K562 (cell line): ENCODE results near the gene LRP10. TPM values are rescaled to one million over a fixed set of nuclear protein-coding genes. Genes with fewer than 3 reads are reported as not detected.

Experiments used
- ARNT ChIP-seq, 2 experiments: fragments of 450-650 bp; IDR thresholded peaks; 2 replicates each; pipeline ENCODE4 v1.6.1; 2016; ENCODE audit warnings: mild to moderate bottlenecking in 1 of 2
- C11orf30 ChIP-seq: fragments of 450-650 bp; IDR thresholded peaks from 2 replicates; pipeline ENCODE4 v1.6.1; 2016; ENCODE audit warnings: low read depth, mild to moderate bottlenecking
- CBFB ChIP-seq: sonication (generic); formaldehyde crosslinking; IDR thresholded peaks from 2 replicates; pipeline ENCODE4 v1.4.0; 2020; ENCODE audit warnings: mild to moderate bottlenecking, missing genetic modification reagents
- CC2D1A ChIP-seq: fragments of 450-650 bp; IDR thresholded peaks from 2 replicates; pipeline ENCODE4 v1.6.1; 2017; ENCODE audit warnings: mild to moderate bottlenecking
- CREM ChIP-seq: IDR thresholded peaks from 2 replicates; pipeline ENCODE4 v1.6.1; 2014; ENCODE audit warnings: antibody characterized with exemption, low read depth
- FOXA1 ChIP-seq: fragments of 450-650 bp; IDR thresholded peaks from 2 replicates; pipeline ENCODE4 v1.6.1; 2016; ENCODE audit warnings: mild to moderate bottlenecking, borderline replicate concordance
- FOXP1 ChIP-seq: sonication (generic); formaldehyde crosslinking; IDR thresholded peaks from 2 replicates; pipeline ENCODE4 v1.8.0; 2022; ENCODE audit warnings: mild to moderate bottlenecking, missing genetic modification reagents
- HDAC1 ChIP-seq, 2 experiments: fragments of 450-650 bp; IDR thresholded peaks; 2 replicates each; pipeline ENCODE4 v1.6.1; 2016 to 2017; ENCODE audit warnings: inconsistent platforms in 1 of 2, mild to moderate bottlenecking in 1 of 2, moderate library complexity in 1 of 2
- HDGF ChIP-seq: fragments of 450-650 bp; IDR thresholded peaks from 2 replicates; pipeline ENCODE4 v1.6.1; 2016
- KDM1A ChIP-seq, 2 experiments: fragments of 450-650 bp; IDR thresholded peaks; 2 replicates each; pipeline ENCODE4 v1.6.1; 2016; ENCODE audit warnings: mild to moderate bottlenecking in 2 of 2
- MBD2 ChIP-seq: sonication (generic); IDR thresholded peaks from 2 replicates; pipeline ENCODE4 v1.6.1; 2016; ENCODE audit warnings: low read depth, borderline replicate concordance
- MECOM ChIP-seq: fragments of 250-450 bp; sonication (Bioruptor Pico); IDR thresholded peaks from 2 replicates; pipeline ENCODE4 v1.8.0; 2022; ENCODE audit warnings: inconsistent platforms
- NFIC ChIP-seq: fragments of 450-650 bp; IDR thresholded peaks from 2 replicates; pipeline ENCODE4 v1.6.1; 2017; ENCODE audit warnings: mild to moderate bottlenecking, inconsistent platforms
- RBFOX2 ChIP-seq: fragments of 200-400 bp; formaldehyde crosslinking; IDR thresholded peaks from 2 replicates; pipeline ENCODE4 v1.6.1; 2017; ENCODE audit warnings: low read depth, mild to moderate bottlenecking, low read length, moderate library complexity
- SMAD1 ChIP-seq: fragments of 150-350 bp; IDR thresholded peaks from 2 replicates; pipeline ENCODE4 v1.6.1; 2014; ENCODE audit warnings: low read length, low read depth; ENCODE audit not compliant: partially characterized antibody
- SMC3 ChIP-seq: conservative IDR thresholded peaks from 2 replicates; pipeline ENCODE4 v1.6.1; 2011; ENCODE audit warnings: low read depth, low read length, improper control_type of control experiment; ENCODE audit not compliant: insufficient read depth
- SP1 ChIP-seq: sonication (generic); formaldehyde crosslinking; IDR thresholded peaks from 2 replicates; pipeline ENCODE4 v1.8.1; 2022; ENCODE audit warnings: mild to moderate bottlenecking, missing genetic modification reagents
- TAF15 ChIP-seq: fragments of 200-400 bp; formaldehyde crosslinking; IDR thresholded peaks from 2 replicates; pipeline ENCODE4 v1.6.1; 2017; ENCODE audit warnings: mild to moderate bottlenecking, low read depth, low read length, moderate library complexity
- XRCC3 ChIP-seq: fragments of 450-650 bp; IDR thresholded peaks from 2 replicates; pipeline ENCODE4 v1.6.1; 2017; ENCODE audit warnings: mild to moderate bottlenecking, moderate library complexity
- XRCC5 ChIP-seq: fragments of 200-400 bp; formaldehyde crosslinking; IDR thresholded peaks from 2 replicates; pipeline ENCODE4 v1.6.1; 2017; ENCODE audit warnings: low read depth, mild to moderate bottlenecking, low read length
- ZBTB8A ChIP-seq: fragments of 450-650 bp; IDR thresholded peaks from 2 replicates; pipeline ENCODE4 v1.6.1; 2018; ENCODE audit warnings: mild to moderate bottlenecking, moderate library complexity; ENCODE audit not compliant: partially characterized antibody
- ZBTB9 ChIP-seq: fragments of 450-650 bp; formaldehyde crosslinking; IDR thresholded peaks from 2 replicates; pipeline ENCODE4 v1.4.0; 2020; ENCODE audit warnings: mild to moderate bottlenecking, moderate library complexity
- ZFP1 ChIP-seq: fragments of 450-650 bp; formaldehyde crosslinking; IDR thresholded peaks from 2 replicates; pipeline ENCODE4 v1.4.0; 2020; ENCODE audit warnings: mild to moderate bottlenecking, mixed read lengths
- ZFP91 ChIP-seq: sonication (generic); formaldehyde crosslinking; IDR thresholded peaks from 2 replicates; pipeline ENCODE4 v1.8.0; 2022; ENCODE audit warnings: mild to moderate bottlenecking, missing genetic modification reagents
- ZNF280B ChIP-seq: fragments of 250-450 bp; sonication (Bioruptor Pico); IDR thresholded peaks from 2 replicates; pipeline ENCODE4 v1.5.1; 2021; ENCODE audit warnings: mild to moderate bottlenecking
- ZNF316 ChIP-seq: fragments of 450-650 bp; IDR thresholded peaks from 2 replicates; pipeline ENCODE4 v1.6.1; 2016
- ZNF639 ChIP-seq, 2 experiments: fragments of 200-800 bp in 1 of 2; sonication (Bioruptor generic) in 1 of 2; sonication (generic) in 1 of 2; formaldehyde crosslinking in 1 of 2; IDR thresholded peaks in 1 of 2; conservative IDR thresholded peaks in 1 of 2; 2 replicates each; pipeline versions ENCODE4 v1.5.0 to v1.6.1; 2016 to 2020; ENCODE audit warnings: missing compliant biosample characterization in 1 of 2, missing genetic modification characterization in 1 of 2, missing genetic modification reagents in 1 of 2
- polyA plus RNA-seq, 8 experiments: library from polyadenylated mRNA; depleted of rRNA in 4 of 8; stranded (reverse) in 5 of 8; unstranded in 3 of 8; fragments of >200 nt; fragmentation: Nextera tagmentation in 2 of 8; fragmentation: Illumina TruSeq in 1 of 8; extraction: Ambion mirVana in 2 of 8; extraction: Trizol in 1 of 8; gene quantifications; 2 replicates each; pipeline versions ENCODE4 v1.2.1 to v1.2.3, GENCODE V29; 2011 to 2014; ENCODE audit warnings: inconsistent platforms in 1 of 8, missing spikeins in 1 of 8
- total RNA-seq, 7 experiments: library from RNA; depleted of rRNA in 6 of 7; stranded (reverse); fragments of >200 nt in 6 of 7; fragmentation: Illumina TruSeq in 2 of 7; extraction: Trizol in 2 of 7; gene quantifications; 2 replicates each; pipeline versions ENCODE4 v1.2.1 to v1.2.3, GENCODE V29; 2011 to 2021; ENCODE audit warnings: low replicate concordance in 1 of 7

LRP10 gene
- total and polyA plus RNA-seq, 9 of the 15 experiments (the other 6 are each of a cell fraction or from before 2014, with no cell fraction given) = 1.3 to 45.5 (median 10.9) TPM

GRCh38 chr14:22870811-22871223 lies 723 bp upstream of the LRP10 start (continued):
- TF ChIP-seq KDM1A (IDR thresholded peaks at IDR 0.05) (peak in 1 of 2 experiments; percentile 33; a peak in 1 of 4 replicates), MECOM (CRISPR knock-in tag) (no peak), SMC3 (no peak), HDGF (no peak), CBFB (CRISPR knock-in tag) (no peak), ZBTB9 (CRISPR knock-in tag) (no peak), ZNF639 (CRISPR knock-in tag; conservative IDR thresholded peaks at IDR 0.05 in 1 of 2, IDR thresholded peaks at IDR 0.05 in 1 of 2) (no peak), ZNF280B (CRISPR knock-in tag) (no peak), FOXA1 (no peak), RBFOX2 (no peak), ZFP91 (CRISPR knock-in tag) (no peak), C11orf30 (no peak), SMAD1 (no peak), ZNF316 (no peak), ZBTB8A (no peak), HDAC1 (IDR thresholded peaks at IDR 0.05) (no peak), SP1 (CRISPR knock-in tag) (no peak), FOXP1 (CRISPR knock-in tag) (no peak), XRCC3 (no peak), NFIC (no peak), TAF15 (no peak), ZFP1 (CRISPR knock-in tag) (no peak), CREM (no peak), XRCC5 (no peak), ARNT (IDR thresholded peaks at IDR 0.05) (peak in 1 of 2 experiments; percentile 49; a peak in 1 of 4 replicates), MBD2 (no peak), CC2D1A (no peak)
